Activated CD4-positive, alpha-beta T cell treated with anti-CD3 and anti-CD28 coated beads, Interleukin-2, amount 10 ng/mL, durations not matched to agents 7 days and 5 days (primary cell): ENCODE results near the gene CCL24. TPM values are rescaled to one million over a fixed set of nuclear protein-coding genes. Genes with fewer than 3 reads are reported as not detected.

ENCODE experiments used
- CTCF ChIA-PET: fragments of 350-600 bp; sonication (Branson Sonifier 250); formaldehyde crosslinking; loops from one replicate; lab custom pipeline; 2021; ENCODE audit warnings: antibody characterized with exemption; lab: Charles Lee
- POLR2A ChIA-PET: fragments of 350-600 bp; sonication (Branson Sonifier 250); formaldehyde crosslinking; loops from one replicate; lab custom pipeline; 2021; ENCODE audit warnings: antibody characterized with exemption; lab: Charles Lee
- DNase-seq: peaks from one replicate; pipeline ENCODE4 v3.0.0-alpha.2; 2020
- H3K27ac Mint-ChIP-seq: one replicate; pipeline ENCODE4 v1.8.0; 2021; ENCODE audit warnings: mild to moderate bottlenecking, moderate library complexity, mixed read lengths
- H3K27me3 Mint-ChIP-seq: one replicate; pipeline ENCODE4 v1.8.0; 2021; ENCODE audit warnings: mixed read lengths
- H3K36me3 Mint-ChIP-seq: one replicate; pipeline ENCODE4 v1.8.0; 2021; ENCODE audit warnings: low read depth, mixed read lengths
- H3K4me1 Mint-ChIP-seq: one replicate; pipeline ENCODE4 v1.8.0; 2021; ENCODE audit warnings: mixed read lengths
- H3K4me3 Mint-ChIP-seq: one replicate; pipeline ENCODE4 v1.8.0; 2021; ENCODE audit warnings: mild to moderate bottlenecking, moderate library complexity, mixed read lengths
- H3K9me3 Mint-ChIP-seq: one replicate; pipeline ENCODE4 v1.8.0; 2021; ENCODE audit warnings: mixed read lengths
- total RNA-seq, 2 experiments: library from RNA; stranded (reverse); gene quantifications; one replicate each; pipeline ENCODE4 v1.2.3, GENCODE V29; 2021

The CCL24 gene
- total RNA-seq, 2 experiments from 2014 or later = not detected

DNA sequence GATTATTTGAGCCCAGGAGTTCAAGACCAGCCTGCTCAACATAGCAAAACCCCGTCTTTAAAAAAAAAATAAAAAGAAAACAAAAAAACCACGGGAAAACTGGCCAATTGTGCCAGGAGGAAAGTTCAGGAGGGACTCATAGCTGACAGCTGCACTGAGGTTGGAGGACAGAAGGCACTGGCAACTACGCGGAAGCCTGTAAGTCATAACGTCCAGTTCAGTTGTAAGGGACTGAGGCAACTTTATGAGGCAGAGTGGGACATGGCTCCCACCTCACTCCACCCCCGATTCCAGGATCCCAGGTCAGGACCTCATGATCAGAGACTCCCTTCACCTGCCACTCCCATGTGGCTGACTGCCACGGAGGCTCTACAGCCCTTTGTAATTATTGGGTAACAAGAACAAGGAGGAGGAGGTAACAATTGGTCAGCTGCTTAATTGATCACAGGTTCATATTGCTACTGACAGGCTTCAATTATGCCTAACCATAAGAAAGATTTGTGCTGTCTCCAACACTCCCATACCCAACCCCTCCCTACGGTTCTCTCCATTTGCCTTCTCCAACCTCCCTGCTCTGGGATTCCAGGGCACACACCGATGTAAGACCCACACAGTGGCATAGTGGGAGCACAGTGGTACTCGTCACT is 1.9 kb upstream of the CCL24 start:
- Mint-ChIP-seq H3K9me3 (no peaks in the 10 kb centered on the region), H3K36me3 (no peaks in the 10 kb centered on the region), H3K27ac (no peak overlapping the region), H3K4me1 (no peaks in the 10 kb centered on the region), H3K27me3 (peaks cover under 1% of the 10 kb centered on the region), H3K4me3 (no peak overlapping the region)
- CTCF ChIA-PET = no interaction called here
- DNase-seq = no peak
- POLR2A ChIA-PET = no interaction called here

DNA sequence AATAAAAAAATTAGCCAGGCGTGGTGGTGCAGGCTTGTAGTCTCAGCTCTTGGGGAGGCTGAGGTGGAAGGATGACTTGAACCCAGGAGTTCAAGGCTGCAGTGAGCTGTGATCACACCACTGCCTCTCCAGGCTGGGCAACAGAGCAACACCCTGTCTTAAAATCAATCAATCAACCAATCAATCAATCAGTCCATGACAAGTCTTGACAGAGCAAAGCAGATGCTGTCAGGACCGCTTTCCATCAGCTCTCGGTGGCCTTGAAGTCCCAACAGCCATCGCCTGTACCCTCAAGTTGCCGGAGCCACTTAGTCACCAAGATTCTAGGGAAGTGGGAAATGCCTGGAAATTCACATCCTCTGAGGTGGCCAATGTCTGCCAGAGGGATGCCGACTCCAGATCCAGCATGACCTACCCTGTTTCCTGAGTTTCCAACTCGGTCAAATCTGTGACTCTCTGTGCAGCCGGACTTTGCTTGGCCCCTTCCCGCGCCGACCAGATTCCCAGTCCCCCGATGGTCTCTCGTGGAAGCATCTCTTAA is 871 bp upstream of the CCL24 start:
- Mint-ChIP-seq H3K27me3 (no peaks in the 10 kb centered on the region), H3K9me3 (no peaks in the 10 kb centered on the region), H3K4me1 (no peaks in the 10 kb centered on the region), H3K36me3 (no peaks in the 10 kb centered on the region), H3K27ac (no peak overlapping the region), H3K4me3 (no peak overlapping the region)
- no peak for DNase-seq
- ChIA-PET POLR2A (no interaction called here), CTCF (interaction anchor here (0.7 kb wide), 1 partner anchor 11 kb away, joined by 3 read pairs; no protein-coding TSS in a partner anchor)

DNA sequence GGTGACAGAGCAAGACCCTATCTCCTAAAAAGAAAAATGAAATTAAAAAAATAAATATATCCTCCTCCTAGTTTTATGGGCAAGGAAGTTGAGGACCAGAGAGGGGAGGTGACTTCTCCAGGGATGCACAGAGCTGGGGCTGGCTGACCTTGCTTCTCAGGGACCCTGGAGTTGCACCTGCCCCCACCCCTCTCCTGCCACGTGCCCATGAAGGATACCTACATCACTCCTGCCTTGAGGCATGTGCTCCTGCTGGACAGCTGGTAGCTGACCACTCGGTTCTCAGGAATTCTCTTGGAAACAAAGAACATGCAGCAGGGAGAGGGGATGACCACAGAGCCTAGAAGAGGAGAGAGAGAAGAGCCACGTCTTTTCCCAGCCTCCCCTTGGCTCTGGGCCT is 522 bp downstream of the CCL24 start:
- ChIA-PET POLR2A (no interaction called here), CTCF (no interaction called here)
- no peaks in the 10 kb centered on the region for H3K36me3 Mint-ChIP-seq
- H3K9me3 Mint-ChIP-seq = peaks cover under 1% of the 10 kb centered on the region
- H3K4me1 Mint-ChIP-seq = no peaks in the 10 kb centered on the region
- H3K27me3 Mint-ChIP-seq = no peaks in the 10 kb centered on the region
- no peak overlapping the region for H3K4me3 Mint-ChIP-seq
- H3K27ac Mint-ChIP-seq = no peak overlapping the region
- no peak for DNase-seq

DNA sequence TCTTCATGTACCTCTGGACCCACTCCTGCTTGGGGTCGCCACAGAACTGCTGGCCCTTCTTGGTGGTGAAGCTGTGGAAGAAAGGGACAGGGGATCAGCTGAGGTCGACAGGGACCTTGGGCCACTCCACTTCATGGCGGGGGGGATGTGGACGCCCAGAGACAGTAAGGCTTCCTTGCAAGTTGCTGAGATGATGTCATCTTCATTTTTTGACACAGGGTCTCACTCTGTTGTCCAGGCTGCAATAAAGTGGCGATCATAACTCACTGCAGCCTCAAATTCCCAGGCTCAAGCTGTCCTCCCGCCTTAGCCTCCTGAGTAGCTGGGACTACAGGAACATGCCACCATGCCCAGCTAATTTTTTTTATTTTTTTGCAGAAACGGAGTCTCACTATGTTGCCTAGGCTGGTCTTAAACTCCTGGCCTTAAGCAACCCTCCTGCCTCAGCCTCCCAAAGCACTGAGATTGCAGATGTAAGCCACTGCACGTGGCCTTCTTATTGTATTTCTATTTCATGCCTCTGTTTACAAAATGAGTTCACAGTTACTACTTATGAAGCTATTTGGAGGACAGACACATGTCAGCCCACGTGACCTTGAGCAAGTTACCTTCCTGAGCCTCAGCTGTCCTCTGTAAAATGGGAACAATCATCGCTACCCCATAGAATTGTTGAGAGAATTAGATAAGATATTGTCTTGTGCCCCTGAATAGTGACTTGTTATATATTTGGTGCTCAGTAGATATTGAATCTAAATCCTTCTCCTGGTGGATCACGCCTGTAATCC is 1.5 kb downstream of the CCL24 start:
- Mint-ChIP-seq H3K9me3 (peaks cover 7% of the 10 kb centered on the region), H3K27me3 (no peaks in the 10 kb centered on the region), H3K27ac (no peak overlapping the region), H3K4me3 (no peak overlapping the region), H3K36me3 (no peaks in the 10 kb centered on the region), H3K4me1 (no peaks in the 10 kb centered on the region)
- DNase-seq = no peak
- POLR2A ChIA-PET = no interaction called here
- CTCF ChIA-PET = no interaction called here

DNA sequence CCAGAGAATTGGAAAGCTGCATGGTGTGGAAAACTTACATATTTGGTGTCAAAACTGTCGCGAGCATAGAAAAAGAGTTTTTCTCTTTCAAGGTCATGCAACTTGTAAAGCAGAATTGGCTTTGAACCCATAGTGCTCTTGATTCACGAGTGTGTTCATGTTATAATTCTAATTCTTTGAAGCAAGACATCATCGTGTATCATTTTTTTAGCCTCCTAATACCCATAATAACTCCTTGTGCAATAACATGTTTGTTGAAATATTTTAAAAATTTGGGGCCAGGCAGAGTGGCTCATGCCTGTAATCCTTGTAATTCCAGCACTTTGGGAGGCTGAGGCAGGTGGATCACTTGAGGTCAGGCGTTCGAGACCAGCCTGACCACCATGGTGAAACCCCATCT is 4.2 kb downstream of the CCL24 start:
- POLR2A ChIA-PET = no interaction called here
- Mint-ChIP-seq H3K4me1 (no peaks in the 10 kb centered on the region), H3K9me3 (peaks cover 14% of the 10 kb centered on the region), H3K4me3 (no peak overlapping the region), H3K27me3 (no peaks in the 10 kb centered on the region), H3K36me3 (no peaks in the 10 kb centered on the region), H3K27ac (no peak overlapping the region)
- CTCF ChIA-PET = no interaction called here
- DNase-seq = no peak

DNA sequence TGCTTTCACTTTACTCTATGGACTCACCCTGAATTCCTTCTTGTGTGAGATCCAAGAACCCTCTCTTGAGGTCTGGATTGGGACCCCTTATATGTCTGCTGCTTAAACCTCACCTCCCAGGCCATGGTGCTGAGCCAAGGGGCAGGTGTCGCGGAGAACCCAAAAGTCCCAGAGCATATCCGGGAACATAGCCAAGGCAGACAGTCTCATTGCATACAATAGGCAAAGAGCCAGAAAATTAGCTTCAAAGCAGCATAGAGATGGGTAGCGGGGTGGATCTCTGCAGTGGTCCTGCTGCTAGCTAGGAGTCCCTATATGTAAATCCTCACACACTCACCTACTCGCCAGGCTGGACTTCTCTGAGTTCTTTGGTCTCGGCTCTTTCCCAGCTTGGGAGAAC is 5.5 kb downstream of the CCL24 start:
- peaks cover 2% of the 10 kb centered on the region for H3K27me3 Mint-ChIP-seq
- no peaks in the 10 kb centered on the region for H3K4me1 Mint-ChIP-seq
- no peak overlapping the region for H3K4me3 Mint-ChIP-seq
- no peaks in the 10 kb centered on the region for H3K36me3 Mint-ChIP-seq
- DNase-seq = no peak
- ChIA-PET POLR2A (no interaction called here), CTCF (no interaction called here)
- H3K27ac Mint-ChIP-seq = no peak overlapping the region
- peaks cover 14% of the 10 kb centered on the region for H3K9me3 Mint-ChIP-seq

DNA sequence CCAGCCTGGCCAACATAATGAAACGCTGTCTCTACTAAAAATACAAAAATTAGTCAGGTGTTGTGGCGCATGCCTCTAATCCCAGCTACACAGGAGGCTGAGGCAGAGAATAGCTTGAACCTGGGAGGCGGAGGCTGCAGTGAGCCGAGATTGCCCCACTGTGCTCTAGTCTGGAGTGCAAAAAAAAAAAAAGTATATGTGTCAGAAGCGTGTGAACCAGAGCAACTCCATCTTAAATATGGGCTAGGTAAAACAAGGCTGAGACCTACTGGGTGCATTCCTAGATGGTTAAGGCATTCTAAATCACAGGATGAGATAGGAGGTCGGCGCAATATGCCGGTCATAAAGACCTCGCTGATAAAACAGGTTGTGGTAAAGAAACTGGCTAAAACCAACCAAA is 6.2 kb downstream of the CCL24 start:
- Mint-ChIP-seq H3K9me3 (peaks cover 14% of the 10 kb centered on the region), H3K36me3 (no peaks in the 10 kb centered on the region), H3K4me1 (no peaks in the 10 kb centered on the region), H3K27ac (no peak overlapping the region), H3K27me3 (peaks cover 2% of the 10 kb centered on the region), H3K4me3 (no peak overlapping the region)
- ChIA-PET POLR2A (no interaction called here), CTCF (interaction anchor here (0.5 kb wide), 1 partner anchor 360 kb away, joined by 3 read pairs; no protein-coding TSS in a partner anchor)
- DNase-seq = no peak

DNA sequence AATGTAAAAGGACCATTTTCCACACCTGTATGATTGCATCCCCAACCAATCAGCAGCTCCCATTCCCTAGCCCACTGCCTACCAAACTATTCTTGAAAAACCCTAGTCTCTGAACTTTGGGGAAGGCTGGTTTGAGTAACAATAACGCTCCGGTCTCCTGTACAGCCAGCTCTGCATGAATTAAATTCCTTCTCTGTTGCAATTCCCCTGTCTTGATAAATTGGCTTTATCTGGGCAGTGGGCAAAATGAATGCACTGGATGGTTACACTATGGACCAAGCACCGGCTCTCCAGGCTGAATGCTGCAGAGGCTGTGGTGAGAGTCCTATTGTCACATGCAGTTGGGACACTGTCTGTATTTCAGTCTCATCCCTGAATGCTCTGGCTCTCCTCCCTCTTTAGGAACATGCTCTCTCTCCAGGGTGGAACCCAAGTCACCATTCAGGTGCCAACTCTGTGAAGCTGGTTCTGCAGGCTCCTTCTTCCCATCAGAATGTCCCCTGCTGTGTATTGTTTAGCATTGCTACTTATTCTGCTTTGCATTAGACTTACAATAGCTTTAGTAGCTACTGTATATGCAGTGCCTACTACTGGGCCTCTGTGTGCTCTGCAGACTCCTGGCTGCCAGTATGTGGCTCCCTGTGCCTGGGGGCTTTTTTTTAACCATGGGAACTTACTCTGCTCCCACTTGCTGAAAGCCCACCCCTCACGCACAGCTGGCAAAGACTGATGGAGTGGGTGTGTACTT is 6.9 kb downstream of the CCL24 start:
- H3K9me3 Mint-ChIP-seq = peaks cover 14% of the 10 kb centered on the region
- H3K4me3 Mint-ChIP-seq = no peak overlapping the region
- no peaks in the 10 kb centered on the region for H3K4me1 Mint-ChIP-seq
- ChIA-PET CTCF (interaction anchor here (0.5 kb wide), 1 partner anchor 361 kb away, joined by 3 read pairs; no protein-coding TSS in a partner anchor), POLR2A (no interaction called here)
- no peak overlapping the region for H3K27ac Mint-ChIP-seq
- peaks cover 2% of the 10 kb centered on the region for H3K27me3 Mint-ChIP-seq
- no peak for DNase-seq
- H3K36me3 Mint-ChIP-seq = no peaks in the 10 kb centered on the region

DNA sequence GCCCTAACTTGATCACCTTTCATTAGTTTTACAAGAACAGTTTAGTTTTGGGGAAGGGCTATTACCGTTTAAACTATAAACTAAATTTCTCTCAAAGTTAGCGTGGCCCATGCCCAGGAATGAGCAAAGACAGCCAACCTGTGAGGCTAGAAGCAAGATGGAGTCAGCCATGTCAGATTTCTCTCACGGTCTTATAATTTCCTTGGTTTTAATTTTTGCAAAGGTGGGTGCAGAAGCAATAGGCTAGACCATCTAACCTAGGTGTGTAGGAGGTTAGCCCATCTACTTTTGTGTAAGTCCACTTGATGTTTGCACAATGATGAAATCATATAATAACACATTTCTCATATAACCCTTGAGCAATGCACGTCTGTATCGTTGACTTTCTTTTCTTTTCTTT is 8.9 kb downstream of the CCL24 start:
- peaks cover 2% of the 10 kb centered on the region for H3K27me3 Mint-ChIP-seq
- POLR2A ChIA-PET = no interaction called here

DNA sequence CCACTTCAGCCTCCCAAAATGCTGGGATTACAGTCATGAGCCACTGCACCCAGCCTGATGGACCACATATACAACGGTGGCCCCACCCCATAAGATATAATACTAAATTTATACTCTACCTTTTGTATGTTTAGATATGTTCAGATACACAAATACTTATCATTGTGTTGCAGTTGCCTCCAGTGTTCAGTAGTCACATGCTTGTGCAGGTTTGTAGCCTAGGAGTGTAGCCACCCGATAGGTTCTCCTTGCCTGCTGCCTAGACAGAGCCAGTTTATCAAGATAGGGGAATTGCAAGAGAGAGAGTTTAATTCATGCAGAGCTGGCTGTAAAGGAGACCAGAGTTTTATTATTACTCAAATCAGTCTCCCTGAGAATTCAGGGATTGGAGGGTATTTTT is 9.6 kb downstream of the CCL24 start:
- Mint-ChIP-seq H3K9me3 (peaks cover 14% of the 10 kb centered on the region), H3K4me1 (no peaks in the 10 kb centered on the region), H3K27me3 (peaks cover 2% of the 10 kb centered on the region), H3K4me3 (no peak overlapping the region), H3K36me3 (no peaks in the 10 kb centered on the region), H3K27ac (no peak overlapping the region)
- POLR2A ChIA-PET = no interaction called here
- CTCF ChIA-PET = no interaction called here
- no peak for DNase-seq

More for the DNA sequence above, 8.9 kb downstream of the CCL24 start:
- H3K4me3 Mint-ChIP-seq = no peak overlapping the region
- peaks cover 14% of the 10 kb centered on the region for H3K9me3 Mint-ChIP-seq
- H3K4me1 Mint-ChIP-seq = no peaks in the 10 kb centered on the region
- H3K27ac Mint-ChIP-seq = no peak overlapping the region
- H3K36me3 Mint-ChIP-seq = no peaks in the 10 kb centered on the region
- CTCF ChIA-PET = no interaction called here
- DNase-seq = no peak

DNA sequence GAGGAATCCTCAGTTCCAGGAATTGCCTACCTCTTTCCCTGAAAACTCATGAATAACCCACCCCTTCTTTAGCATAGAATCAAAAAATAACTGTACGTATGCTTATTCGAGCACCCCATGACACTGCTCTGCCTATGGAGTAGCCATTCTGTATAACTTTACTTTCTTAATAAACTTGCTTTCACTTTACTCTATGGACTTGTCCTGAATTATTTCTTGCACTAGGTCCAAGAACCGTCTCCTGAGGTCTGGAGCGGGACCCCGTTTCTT is 11.1 kb downstream of the CCL24 start:
- peaks cover 2% of the 10 kb centered on the region for H3K27me3 Mint-ChIP-seq
- H3K9me3 Mint-ChIP-seq = peaks cover 9% of the 10 kb centered on the region
- H3K36me3 Mint-ChIP-seq = no peaks in the 10 kb centered on the region
- DNase-seq = no peak
- no peak overlapping the region for H3K4me3 Mint-ChIP-seq
- no peak overlapping the region for H3K27ac Mint-ChIP-seq
- ChIA-PET CTCF (no interaction called here), POLR2A (no interaction called here)
- H3K4me1 Mint-ChIP-seq = no peaks in the 10 kb centered on the region

DNA sequence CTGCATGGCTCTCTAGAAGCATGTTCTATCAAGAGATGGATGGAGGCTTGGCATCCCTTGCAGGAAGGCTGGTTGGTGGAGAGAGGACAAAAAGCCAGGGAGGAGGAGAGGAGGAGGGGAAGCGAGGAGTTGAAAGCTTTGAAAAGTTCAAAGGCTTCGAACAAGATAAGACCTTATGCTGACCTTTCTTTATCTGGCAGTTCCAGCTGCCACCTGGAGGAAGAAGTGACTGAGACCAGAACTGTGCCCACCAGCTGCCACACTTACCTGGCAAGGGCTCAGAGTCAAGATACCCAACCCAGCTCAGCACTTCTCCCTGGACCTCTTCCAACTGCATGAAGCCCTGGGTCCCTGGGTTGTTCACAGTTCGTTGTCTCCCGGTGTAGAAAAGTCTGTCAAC is 14.8 kb downstream of the CCL24 start:
- Mint-ChIP-seq H3K4me1 (no peaks in the 10 kb centered on the region), H3K27me3 (peaks cover 2% of the 10 kb centered on the region), H3K4me3 (no peak overlapping the region), H3K9me3 (no peaks in the 10 kb centered on the region), H3K27ac (no peak overlapping the region), H3K36me3 (no peaks in the 10 kb centered on the region)
- ChIA-PET CTCF (interaction anchor here (1.1 kb wide), 1 partner anchor 16 kb away, joined by 3 read pairs; no protein-coding TSS in a partner anchor), POLR2A (no interaction called here)
- no peak for DNase-seq

DNA sequence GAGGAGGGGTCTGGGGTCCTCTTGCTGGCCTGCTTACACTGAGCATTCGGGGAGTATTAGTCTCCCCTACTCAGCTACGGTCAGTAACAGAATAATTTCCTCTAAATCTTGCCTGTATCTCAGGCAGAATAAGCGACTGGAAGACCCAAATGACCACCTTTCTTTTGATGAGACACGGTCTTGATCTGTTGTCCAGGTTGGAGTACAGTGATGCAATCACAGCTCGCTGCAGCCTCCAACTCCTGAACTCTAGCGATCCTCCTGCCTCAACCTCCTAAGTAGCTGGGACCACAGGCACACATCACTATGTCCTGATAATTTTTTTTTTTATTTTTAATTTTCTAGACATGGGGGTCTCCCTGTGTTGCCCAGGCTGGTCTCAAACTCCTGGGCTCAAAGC is 17.2 kb downstream of the CCL24 start:
- no peaks in the 10 kb centered on the region for H3K9me3 Mint-ChIP-seq
- H3K4me3 Mint-ChIP-seq = no peak overlapping the region
- POLR2A ChIA-PET = no interaction called here
- peaks cover 2% of the 10 kb centered on the region for H3K27me3 Mint-ChIP-seq
- DNase-seq = no peak
- H3K4me1 Mint-ChIP-seq = no peaks in the 10 kb centered on the region
- H3K27ac Mint-ChIP-seq = no peak overlapping the region
- H3K36me3 Mint-ChIP-seq = no peaks in the 10 kb centered on the region
- CTCF ChIA-PET = no interaction called here
